GM18870 (cell line): ENCODE measurements around the gene PARP14.
"Not testable (repeated sequence)": the region's sequence is repeated elsewhere in the genome, so short reads cannot be mapped to it uniquely, and the experiment has no call there.

ENCODE experiments used
- ATAC-seq: cut with Tn5 transposase; IDR thresholded peaks from one replicate; pipeline ENCODE4 v1.9.1; 2021; ENCODE audit warnings: moderate library complexity; ENCODE audit not compliant: unreplicated experiment

PARP14 gene, protein sequence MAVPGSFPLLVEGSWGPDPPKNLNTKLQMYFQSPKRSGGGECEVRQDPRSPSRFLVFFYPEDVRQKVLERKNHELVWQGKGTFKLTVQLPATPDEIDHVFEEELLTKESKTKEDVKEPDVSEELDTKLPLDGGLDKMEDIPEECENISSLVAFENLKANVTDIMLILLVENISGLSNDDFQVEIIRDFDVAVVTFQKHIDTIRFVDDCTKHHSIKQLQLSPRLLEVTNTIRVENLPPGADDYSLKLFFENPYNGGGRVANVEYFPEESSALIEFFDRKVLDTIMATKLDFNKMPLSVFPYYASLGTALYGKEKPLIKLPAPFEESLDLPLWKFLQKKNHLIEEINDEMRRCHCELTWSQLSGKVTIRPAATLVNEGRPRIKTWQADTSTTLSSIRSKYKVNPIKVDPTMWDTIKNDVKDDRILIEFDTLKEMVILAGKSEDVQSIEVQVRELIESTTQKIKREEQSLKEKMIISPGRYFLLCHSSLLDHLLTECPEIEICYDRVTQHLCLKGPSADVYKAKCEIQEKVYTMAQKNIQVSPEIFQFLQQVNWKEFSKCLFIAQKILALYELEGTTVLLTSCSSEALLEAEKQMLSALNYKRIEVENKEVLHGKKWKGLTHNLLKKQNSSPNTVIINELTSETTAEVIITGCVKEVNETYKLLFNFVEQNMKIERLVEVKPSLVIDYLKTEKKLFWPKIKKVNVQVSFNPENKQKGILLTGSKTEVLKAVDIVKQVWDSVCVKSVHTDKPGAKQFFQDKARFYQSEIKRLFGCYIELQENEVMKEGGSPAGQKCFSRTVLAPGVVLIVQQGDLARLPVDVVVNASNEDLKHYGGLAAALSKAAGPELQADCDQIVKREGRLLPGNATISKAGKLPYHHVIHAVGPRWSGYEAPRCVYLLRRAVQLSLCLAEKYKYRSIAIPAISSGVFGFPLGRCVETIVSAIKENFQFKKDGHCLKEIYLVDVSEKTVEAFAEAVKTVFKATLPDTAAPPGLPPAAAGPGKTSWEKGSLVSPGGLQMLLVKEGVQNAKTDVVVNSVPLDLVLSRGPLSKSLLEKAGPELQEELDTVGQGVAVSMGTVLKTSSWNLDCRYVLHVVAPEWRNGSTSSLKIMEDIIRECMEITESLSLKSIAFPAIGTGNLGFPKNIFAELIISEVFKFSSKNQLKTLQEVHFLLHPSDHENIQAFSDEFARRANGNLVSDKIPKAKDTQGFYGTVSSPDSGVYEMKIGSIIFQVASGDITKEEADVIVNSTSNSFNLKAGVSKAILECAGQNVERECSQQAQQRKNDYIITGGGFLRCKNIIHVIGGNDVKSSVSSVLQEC (N-terminal part only)

GRCh38 chr3:122680475-122681283 is at the start of gene PARP14:
PARP14 (plus strand) TSS chr3:122680839; CDS start chr3:122680884, 45 bp downstream.
- peak; percentile 41 for ATAC-seq

GRCh38 chr3:122635789-122636188 is 44.9 kb upstream of the PARP14 start:
- no peak for ATAC-seq

DNA sequence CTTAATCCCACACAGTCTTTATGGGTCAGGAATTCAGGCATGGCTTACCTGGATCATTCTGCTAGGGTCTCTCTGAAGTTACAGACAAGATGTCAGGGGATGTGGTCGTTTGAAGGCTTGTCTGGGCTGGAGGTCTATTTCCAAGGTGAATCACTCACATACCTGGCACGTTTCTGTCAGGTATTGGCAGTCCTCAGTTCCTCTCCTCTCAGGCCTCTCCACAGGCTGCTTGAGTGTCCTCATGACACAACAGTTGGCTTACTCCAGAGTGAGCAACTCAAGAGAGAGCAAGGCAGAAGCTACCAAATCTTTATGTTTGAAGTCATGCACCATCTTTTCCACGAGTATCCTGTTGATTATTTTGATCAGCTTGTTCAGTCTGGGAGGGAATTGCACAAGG is 43.9 kb upstream of the PARP14 start:
- ATAC-seq, result no peak

DNA sequence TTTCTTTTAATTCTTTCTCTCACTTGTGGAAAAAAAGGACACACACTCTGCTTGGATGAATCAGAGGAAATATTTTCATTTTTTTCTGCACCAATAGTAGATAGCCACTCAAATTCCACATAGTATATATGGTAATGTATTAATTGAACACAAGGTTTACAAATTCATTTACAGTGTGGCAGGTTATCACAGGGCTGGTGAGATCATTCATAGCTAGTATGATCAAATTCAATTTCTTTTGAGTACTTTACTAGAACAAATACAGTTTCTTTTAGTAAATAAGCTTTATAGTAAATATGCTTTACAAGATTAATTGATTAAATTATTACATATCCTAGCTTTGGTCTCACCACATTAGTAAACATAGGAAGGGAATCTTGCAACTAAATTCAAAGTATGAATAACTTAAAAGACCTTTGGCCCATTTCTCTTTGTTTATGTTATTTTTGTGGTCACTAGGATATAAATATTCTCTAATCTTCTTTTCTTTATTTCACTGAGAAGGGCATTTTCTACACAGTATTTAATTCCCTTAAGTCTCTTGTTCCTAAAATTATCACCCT is 40.1 kb upstream of the PARP14 start:
- ATAC-seq, result no peak

- peak; percentile 84 for ATAC-seq
Measured at GRCh38 chr3:122642935-122643334, 37.7 kb upstream of the PARP14 start.

DNA sequence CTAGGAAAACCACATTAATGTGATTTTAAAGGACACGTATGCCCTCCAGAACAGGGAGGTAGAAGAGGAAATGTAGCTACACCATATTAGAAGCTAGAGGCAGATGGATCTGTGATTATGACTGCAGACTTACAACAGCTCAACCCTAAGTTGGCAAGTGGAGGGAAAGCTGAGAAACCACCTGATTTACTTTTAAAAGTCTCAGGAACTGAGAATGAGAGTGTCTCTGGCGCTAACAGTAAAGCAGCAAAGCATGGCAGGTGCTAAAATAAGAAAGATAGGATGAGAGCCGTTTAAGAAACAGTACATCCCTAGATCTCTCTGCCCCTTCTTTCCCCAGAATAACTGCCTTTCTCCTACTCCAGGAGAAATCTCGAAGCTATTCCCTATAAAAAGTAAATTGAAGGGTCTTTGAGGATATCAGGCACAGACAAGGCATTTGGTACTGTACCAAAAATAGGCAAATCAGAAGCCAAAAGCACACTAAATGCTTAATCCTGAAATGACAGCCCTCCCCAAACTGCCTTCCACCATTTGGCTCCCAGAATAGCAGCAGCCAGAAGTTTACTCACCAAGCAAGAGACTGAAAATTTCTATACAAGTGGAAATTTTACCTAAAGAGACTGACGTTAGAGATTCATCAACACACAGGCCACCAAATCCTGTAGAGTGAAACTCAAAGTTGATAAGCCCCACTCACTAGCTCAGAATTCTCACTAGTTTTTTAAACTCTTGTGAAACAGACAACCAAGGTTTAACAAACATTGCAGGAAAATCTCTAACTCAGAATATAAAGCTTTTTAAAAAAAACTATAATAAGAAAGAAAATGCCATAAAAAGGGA is 34.3 kb upstream of the PARP14 start:
- ATAC-seq, result no peak

DNA sequence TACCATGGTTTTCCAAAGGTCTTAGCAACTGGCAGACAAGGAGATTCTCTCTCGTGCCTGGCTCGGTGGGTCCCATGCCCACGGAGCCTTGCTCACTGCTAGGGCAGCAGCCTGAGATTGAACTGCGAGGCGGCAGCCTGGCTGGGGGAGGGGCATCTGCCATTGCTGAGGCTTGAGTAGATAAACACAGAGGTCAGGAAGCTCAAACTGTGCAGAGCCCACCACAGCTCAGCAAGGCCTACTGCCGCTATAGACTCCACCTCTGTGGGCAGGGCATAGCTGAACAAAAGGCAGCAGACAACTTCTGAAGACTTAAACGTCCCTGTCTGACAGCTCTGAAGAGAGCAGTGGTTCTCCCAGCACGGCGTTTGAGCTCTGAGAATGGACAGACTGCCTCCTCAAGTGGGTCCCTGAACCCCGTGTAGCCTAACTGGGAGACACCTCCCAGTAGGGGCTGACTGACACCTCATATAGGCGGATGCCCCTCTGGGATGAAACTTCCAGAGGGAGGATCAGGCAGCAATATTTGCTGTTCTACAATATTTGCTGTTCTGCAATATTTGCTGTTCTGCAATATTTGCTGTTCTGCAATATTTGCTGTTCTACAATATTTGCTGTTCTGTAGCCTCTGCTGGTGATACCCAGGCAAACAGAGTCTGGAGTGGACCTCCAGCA is 29.3 kb upstream of the PARP14 start:
- not testable (repeated sequence) for ATAC-seq

DNA sequence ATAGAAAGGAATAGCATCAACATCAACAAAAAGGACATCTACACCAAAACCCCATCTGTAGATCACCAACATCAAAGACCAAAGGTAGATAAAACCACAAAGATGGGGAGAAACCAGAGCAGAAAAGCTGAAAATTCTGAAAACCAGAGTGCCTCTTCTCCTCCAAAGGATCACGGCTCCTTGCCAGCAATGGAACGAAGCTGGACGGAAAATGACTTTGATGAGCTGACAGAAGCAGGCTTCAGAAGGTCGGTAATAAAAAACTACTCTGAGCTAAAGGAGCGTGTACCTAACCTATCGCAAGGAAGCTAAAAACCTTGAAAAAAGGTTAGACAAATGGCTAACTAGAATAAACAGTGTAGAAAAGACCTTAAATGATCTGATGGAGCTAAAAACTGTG is 28.7 kb upstream of the PARP14 start:
- ATAC-seq, result not testable (repeated sequence)

DNA sequence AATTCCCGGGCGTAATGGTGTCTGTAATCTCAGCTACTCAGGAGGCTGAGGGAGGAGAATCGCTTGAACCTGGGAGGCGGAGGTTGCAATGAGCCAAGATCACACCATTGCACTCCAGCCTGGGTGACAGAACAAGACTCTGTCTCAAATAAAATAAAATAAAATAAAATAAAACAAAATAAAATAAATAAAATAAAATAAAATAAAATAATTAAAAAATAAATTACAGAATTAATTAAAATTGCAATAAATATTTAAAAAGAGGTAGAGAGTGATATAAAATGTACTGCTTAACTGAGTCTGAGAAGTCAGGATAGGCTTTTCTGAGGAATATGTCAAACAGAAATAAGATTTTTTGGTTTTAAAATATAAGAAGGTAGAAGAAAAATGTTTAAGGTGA is 22.3 kb upstream of the PARP14 start:
- ATAC-seq, result not testable (repeated sequence)

DNA sequence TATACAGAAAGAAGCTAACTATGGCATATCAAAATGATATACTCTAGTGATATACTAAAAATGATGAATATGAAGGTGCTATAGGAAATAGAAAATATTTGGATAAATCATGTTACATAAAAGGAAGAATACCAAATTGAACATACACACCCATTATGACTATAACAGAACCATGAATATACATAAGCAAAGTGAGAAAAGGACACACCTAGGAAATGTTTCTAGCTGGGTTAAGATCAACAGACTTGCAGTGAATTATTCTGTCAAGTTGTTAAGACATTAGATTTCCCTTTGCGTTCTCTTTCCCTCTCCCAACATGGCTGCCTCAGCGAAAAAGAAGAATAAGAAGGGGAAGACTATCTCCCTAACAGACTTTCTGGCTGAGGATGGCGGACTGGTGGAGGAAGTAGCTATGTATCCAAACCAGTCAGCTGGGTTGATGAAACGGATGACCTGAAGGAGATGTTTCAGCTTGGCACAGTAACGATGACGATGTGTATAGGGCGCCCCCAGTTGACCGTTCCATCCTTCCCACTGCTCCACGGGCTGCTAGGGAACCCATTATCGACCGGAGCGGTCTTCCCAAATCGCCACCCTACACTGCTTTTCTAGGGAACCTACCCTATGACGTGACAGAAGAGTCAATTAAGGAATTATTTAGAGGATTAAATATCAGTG is 20.2 kb upstream of the PARP14 start:
- no peak for ATAC-seq

DNA sequence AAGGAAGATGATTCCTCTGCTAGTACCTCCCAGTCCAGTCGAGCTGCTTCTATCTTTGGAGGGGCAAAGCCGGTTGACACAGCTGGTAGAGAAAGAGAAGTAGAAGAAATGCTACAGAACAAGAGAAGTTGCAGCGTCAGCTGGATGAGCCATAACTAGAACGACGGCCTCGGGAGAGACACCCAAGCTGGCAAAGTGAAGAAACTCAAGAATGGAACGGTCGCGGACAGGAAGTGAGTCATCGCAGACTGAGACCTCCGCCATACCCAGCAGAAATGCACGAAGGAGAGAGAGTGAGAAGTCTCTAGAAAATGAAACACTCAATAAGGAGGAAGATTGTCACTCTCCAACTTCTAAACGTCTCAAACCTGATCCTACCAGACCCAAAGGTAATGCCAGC is 19.0 kb upstream of the PARP14 start:
- no peak for ATAC-seq

- ATAC-seq, result no peak
Measured at GRCh38 chr3:122662505-122662904, 18.1 kb upstream of the PARP14 start.

- no peak for ATAC-seq
Measured at GRCh38 chr3:122665226-122665786, 15.3 kb upstream of the PARP14 start.

- no peak for ATAC-seq
Measured at GRCh38 chr3:122665881-122666280, 14.8 kb upstream of the PARP14 start.

- ATAC-seq, result no peak
Measured at GRCh38 chr3:122668930-122669730, 11.5 kb upstream of the PARP14 start.

- ATAC-seq, result no peak
Measured at GRCh38 chr3:122671553-122671952, 9.1 kb upstream of the PARP14 start.

- no peak for ATAC-seq
Measured at GRCh38 chr3:122674339-122674738, 6.3 kb upstream of the PARP14 start.
